Testis (tissue), 3 donors: Measurements from ENCODE around the gene LEF1. TPM values are rescaled to one million over a fixed set of nuclear protein-coding genes. Genes with fewer than 3 reads are reported as not detected.

Experiments
- DNase-seq: peaks from one replicate; pipeline ENCODE4 v3.0.0-alpha.2; 2019
- H3K27ac ChIP-seq, 2 donors: fragments of 200-600 bp; sonication (generic); one replicate each; pipeline ENCODE4 v1.5.1; 2019
- H3K27me3 ChIP-seq: fragments of 200-600 bp; sonication (generic); one replicate; pipeline ENCODE4 v1.5.1; 2019
- H3K36me3 ChIP-seq: fragments of 200-600 bp; sonication (generic); one replicate; pipeline ENCODE4 v1.5.1; 2017; ENCODE audit warnings: low read depth; ENCODE audit errors: missing control alignments
- H3K4me1 ChIP-seq: fragments of 200-600 bp; sonication (generic); one replicate; pipeline ENCODE4 v1.5.1; 2019
- H3K4me3 ChIP-seq, 2 donors: fragments of 200-600 bp; sonication (generic); one replicate each; pipeline ENCODE4 v1.5.1; 2017 to 2019
- H3K9me3 ChIP-seq: fragments of 200-600 bp; sonication (generic); one replicate; pipeline ENCODE4 v1.5.1; 2017
- CTCF ChIP-seq, 3 experiments: fragments of 450-650 bp in 2 of 3; fragments of 200-600 bp in 1 of 3; sonication (generic) in 1 of 3; IDR thresholded peaks; one replicate each; pipeline ENCODE4 v1.5.1; 2016 to 2019; ENCODE audit warnings: antibody characterized with exemption in 3 of 3, mild to moderate bottlenecking in 2 of 3, moderate library complexity in 1 of 3
- POLR2A ChIP-seq: fragments of 450-650 bp; IDR thresholded peaks from one replicate; pipeline ENCODE4 v1.6.1; 2017; ENCODE audit warnings: antibody characterized with exemption, mild to moderate bottlenecking, moderate library complexity
- WGBS, 2 donors: methylation state at CpG; one replicate each; pipeline ENCODE4 v1.1.5; 2018; 5-methylcytosine and 5-hydroxymethylcytosine counted together
- intact Hi-C: fragments of 100-400 bp; cut with DNase I; formaldehyde crosslinking; loops from one replicate; pipeline ENCODE4 v1.15.1; 2023; ENCODE audit warnings: low total_unique reads
- polyA plus RNA-seq: library from polyadenylated mRNA; stranded (reverse); fragments of 350-450 nt; fragmentation: Illumina TruSeq; extraction: RNeasy Lipid Tissue Mini Kit (QIAGEN cat#74804); gene quantifications from one replicate; pipeline ENCODE4 v1.2.3, GENCODE V29; 2014; ENCODE audit warnings: low read depth, low replicate concordance; ENCODE audit not compliant: insufficient read depth
- total RNA-seq, 2 donors: library from RNA; depleted of rRNA; stranded (reverse); fragments of >200 nt; gene quantifications; one replicate each; pipeline ENCODE4 v1.2.3, GENCODE V29; 2016

LEF1 gene
- total and polyA plus RNA-seq, 3 donors from 2014 or later, result 35.0 to 63.5 (median 37.1) TPM

- intact Hi-C loops, result no loop called here
- WGBS, 2 donors, result 69 to 78% methylated on average over 5 of the region's 5 CpGs
- TF ChIP-seq CTCF (IDR thresholded peaks at IDR 0.05) (no peak), POLR2A (no peak)
- no peak for DNase-seq
- H3K9me3 ChIP-seq, result no peaks in the 10 kb centered on the region
- no peak overlapping the region for H3K27ac ChIP-seq
- H3K36me3 ChIP-seq, result no peaks in the 10 kb centered on the region
- H3K27me3 ChIP-seq, result no peaks in the 10 kb centered on the region
- no peak overlapping the region for H3K4me3 ChIP-seq
- H3K4me1 ChIP-seq, result no peaks in the 10 kb centered on the region
These were observed 73.7 kb downstream of the LEF1 start for GRCh38 chr4:108094923-108095482.

GRCh38 chr4:108094131-108094530 lies 74.6 kb downstream of the LEF1 start:
- H3K36me3 ChIP-seq, result no peaks in the 10 kb centered on the region
- no peak overlapping the region for H3K4me3 ChIP-seq
- intact Hi-C loops, result no loop called here
- no peaks in the 10 kb centered on the region for H3K4me1 ChIP-seq
- WGBS, 2 donors, result 80 to 86% methylated on average over 2 of the region's 2 CpGs
- H3K9me3 ChIP-seq, result no peaks in the 10 kb centered on the region
- H3K27ac ChIP-seq, result no peak overlapping the region
- H3K27me3 ChIP-seq, result no peaks in the 10 kb centered on the region
- DNase-seq, result no peak
- TF ChIP-seq CTCF (IDR thresholded peaks at IDR 0.05) (no peak), POLR2A (no peak)

GRCh38 chr4:108092288-108092687 lies 76.4 kb downstream of the LEF1 start:
- TF ChIP-seq CTCF (IDR thresholded peaks at IDR 0.05) (no peak), POLR2A (no peak)
- Histone ChIP-seq H3K9me3 (no peaks in the 10 kb centered on the region), H3K36me3 (no peaks in the 10 kb centered on the region), H3K4me1 (no peaks in the 10 kb centered on the region), H3K27me3 (no peaks in the 10 kb centered on the region), H3K27ac (no peak overlapping the region), H3K4me3 (no peak overlapping the region)
- intact Hi-C loops, result no loop called here
- DNase-seq, result no peak
- 94 to 100% methylated on average over 2 of the region's 2 CpGs for WGBS, 2 donors

GRCh38 chr4:108087293-108087967 lies 81.3 kb downstream of the LEF1 start:
- Histone ChIP-seq H3K36me3 (no peaks in the 10 kb centered on the region), H3K9me3 (no peaks in the 10 kb centered on the region), H3K27me3 (no peaks in the 10 kb centered on the region), H3K4me3 (no peak overlapping the region), H3K27ac (no peak overlapping the region), H3K4me1 (no peaks in the 10 kb centered on the region)
- no peak for DNase-seq
- intact Hi-C loops, result no loop called here
- no peak for TF ChIP-seq CTCF (IDR thresholded peaks at IDR 0.05)
- no peak for TF ChIP-seq POLR2A
- 79 to 81% methylated on average over 6 of the region's 6 CpGs for WGBS, 2 donors

- no peaks in the 10 kb centered on the region for H3K27me3 ChIP-seq
- H3K36me3 ChIP-seq, result no peaks in the 10 kb centered on the region
- DNase-seq, result no peak
- intact Hi-C loops, result no loop called here
- no peaks in the 10 kb centered on the region for H3K9me3 ChIP-seq
- no peaks in the 10 kb centered on the region for H3K4me1 ChIP-seq
- H3K27ac ChIP-seq, result no peak overlapping the region
- no peak for TF ChIP-seq POLR2A
- no peak for TF ChIP-seq CTCF (IDR thresholded peaks at IDR 0.05)
- no peak overlapping the region for H3K4me3 ChIP-seq
- WGBS, 2 donors, result 87 to 94% methylated on average over 15 to 16 of the region's 16 CpGs
These were observed 87.5 kb downstream of the LEF1 start for GRCh38 chr4:108081256-108081655.
